Measurements from ENCODE around the gene NEGR1.

Gene NEGR1

DNA sequence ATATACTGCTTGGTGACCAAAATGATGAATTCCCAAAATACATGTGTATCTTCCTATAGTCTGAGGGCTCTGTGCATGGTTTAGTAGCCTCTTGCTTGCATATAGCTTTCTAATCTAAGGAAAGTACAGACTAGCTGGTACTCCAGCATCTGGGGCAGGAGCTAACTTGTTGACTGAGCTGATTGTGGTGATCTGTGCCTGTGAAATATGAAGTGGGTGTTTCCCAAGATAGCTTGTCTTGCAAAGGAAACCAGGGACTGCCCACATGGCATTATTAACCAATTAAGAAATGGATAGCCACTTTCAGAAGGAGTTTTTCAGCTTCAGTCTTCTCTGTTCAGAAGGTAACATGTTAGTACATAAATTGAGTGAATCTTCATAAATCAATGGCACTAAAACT lies 219.8 kb downstream of the NEGR1 start:
- no peak for TF ChIP-seq CTCF (IDR thresholded peaks at IDR 0.05; ENCODE audit: insufficient read depth, low read depth, low read length, missing control alignments)
- H3K4me3 ChIP-seq (ENCODE audit: low read length): no peak overlapping the region
- DNase-seq (ENCODE audit: low read depth): peak; percentile 91

DNA sequence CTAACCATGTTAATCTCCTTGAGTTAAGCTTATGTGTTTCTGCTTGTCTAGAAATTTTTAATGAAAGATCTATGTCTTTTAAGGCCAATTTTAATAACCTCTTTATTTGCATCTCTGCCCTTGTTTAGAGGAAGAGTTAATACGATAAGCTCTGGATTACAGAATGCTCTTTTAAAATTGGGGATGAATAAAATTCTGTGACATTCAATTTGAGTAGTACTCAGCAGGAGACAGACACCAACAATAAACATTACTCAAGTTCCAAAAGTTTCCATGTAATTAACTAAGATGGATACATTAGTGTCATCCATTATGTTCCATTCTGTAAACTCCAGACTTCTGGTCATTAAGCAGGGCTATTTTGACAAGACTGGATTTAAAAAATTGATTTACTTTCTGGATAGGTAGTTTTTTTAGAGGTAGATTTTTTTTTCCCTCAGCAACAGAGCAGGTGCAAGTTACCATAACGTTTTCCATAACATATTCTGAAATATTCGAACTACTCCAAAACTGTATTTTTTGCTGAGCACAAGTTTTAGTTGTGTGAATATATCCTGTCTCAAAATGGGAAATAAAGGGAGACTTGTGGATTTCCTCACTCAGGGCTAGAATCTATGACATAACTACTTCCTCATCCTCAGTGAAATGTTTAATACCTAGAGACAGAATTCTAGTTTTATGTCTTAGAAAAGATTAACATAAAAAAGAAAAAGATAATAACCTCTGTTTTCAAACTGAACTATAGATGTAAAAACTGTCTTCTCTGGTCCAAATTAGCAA lies 221.7 kb downstream of the NEGR1 start:
- H3K4me3 ChIP-seq (ENCODE audit: low read length): no peak overlapping the region
- no peak for DNase-seq (ENCODE audit: low read depth)
- no peak for TF ChIP-seq CTCF (IDR thresholded peaks at IDR 0.05; ENCODE audit: insufficient read depth, low read depth, low read length, missing control alignments)

DNA sequence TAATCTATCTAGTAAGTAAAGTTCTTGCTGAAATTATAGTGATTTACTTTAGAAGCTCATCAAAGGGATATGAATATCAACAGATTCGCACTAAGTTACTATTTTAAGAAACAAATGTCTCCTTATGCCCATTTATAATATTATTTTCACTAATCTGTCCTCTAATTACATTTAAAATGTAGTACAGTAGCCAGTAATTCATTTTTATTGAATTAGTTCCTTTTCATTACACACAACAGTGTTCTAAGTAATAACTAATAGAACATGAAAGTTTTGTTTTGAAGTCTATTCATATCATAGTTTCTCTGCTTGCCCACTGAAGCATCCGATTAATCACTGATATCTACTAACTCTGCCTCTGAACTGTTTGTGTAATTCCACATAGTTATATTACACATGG lies 225.8 kb downstream of the NEGR1 start:
- TF ChIP-seq CTCF (IDR thresholded peaks at IDR 0.05; ENCODE audit: insufficient read depth, low read depth, low read length, missing control alignments): no peak
- DNase-seq (ENCODE audit: low read depth): no peak
- H3K4me3 ChIP-seq (ENCODE audit: low read length): no peak overlapping the region

GRCh38 chr1:72051538-72051937 lies 230.8 kb downstream of the NEGR1 start:
- TF ChIP-seq CTCF (IDR thresholded peaks at IDR 0.05; ENCODE audit: insufficient read depth, low read depth, low read length, missing control alignments): no peak
- H3K4me3 ChIP-seq (ENCODE audit: low read length): no peak overlapping the region
- DNase-seq (ENCODE audit: low read depth): peak; percentile 12

GRCh38 chr1:72050551-72050950 lies 231.8 kb downstream of the NEGR1 start:
- no peak for DNase-seq (ENCODE audit: low read depth)
- H3K4me3 ChIP-seq (ENCODE audit: low read length): no peak overlapping the region
- no peak for TF ChIP-seq CTCF (IDR thresholded peaks at IDR 0.05; ENCODE audit: insufficient read depth, low read depth, low read length, missing control alignments)

DNA sequence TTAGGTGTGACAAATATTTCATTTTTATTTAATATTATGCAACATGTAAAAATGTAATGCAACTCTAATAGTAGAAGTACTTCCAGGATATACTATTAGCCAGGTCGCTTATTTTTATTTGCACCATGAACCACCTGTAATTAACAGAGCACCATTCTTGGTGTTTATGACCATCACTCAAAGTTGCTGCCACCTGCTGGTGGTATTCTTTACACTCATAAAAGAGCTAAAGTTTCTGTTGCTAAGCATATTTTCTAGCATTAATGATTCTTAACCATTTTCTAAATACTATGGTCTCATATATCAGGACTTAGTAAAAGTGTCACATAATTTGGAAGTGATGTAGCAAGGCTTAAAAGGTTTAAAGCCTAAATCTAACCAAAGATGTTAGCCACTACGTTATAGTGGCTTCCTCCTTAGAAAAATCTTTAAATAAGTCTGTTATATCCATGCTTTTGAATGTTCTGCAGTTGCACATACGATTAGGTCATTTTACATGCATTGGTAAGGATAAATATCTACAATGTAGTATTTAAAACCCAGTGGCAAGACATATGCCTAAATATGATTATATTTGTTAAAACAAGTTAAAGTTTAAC lies 244.5 kb downstream of the NEGR1 start:
- H3K4me3 ChIP-seq (ENCODE audit: low read length): no peak overlapping the region
- DNase-seq (ENCODE audit: low read depth): peak; percentile 62
- peak; percentile 66 for TF ChIP-seq CTCF (IDR thresholded peaks at IDR 0.05; ENCODE audit: insufficient read depth, low read depth, low read length, missing control alignments)

- H3K4me3 ChIP-seq (ENCODE audit: low read length): no peak overlapping the region
- TF ChIP-seq CTCF (IDR thresholded peaks at IDR 0.05; ENCODE audit: insufficient read depth, low read depth, low read length, missing control alignments): no peak
- DNase-seq (ENCODE audit: low read depth): no peak
These were observed 247.5 kb downstream of the NEGR1 start for GRCh38 chr1:72034827-72035226.
